Spleen (tissue), 11 donors: Measurements from ENCODE around the gene SLC30A4. TPM values are rescaled to one million over a fixed set of nuclear protein-coding genes. Genes with fewer than 3 reads are reported as not detected.

ENCODE experiments used
- DNase-seq: peaks from one replicate; pipeline ENCODE4 v3.0.0-alpha.2; 2020
- H3K27ac ChIP-seq, 8 donors: fragments of 200-600 bp; sonication (generic) in 7 of 8; 1 replicate in 4 of 8; 2 replicates in 4 of 8; pipeline versions ENCODE4 v1.5.0 to v1.8.0; 2016 to 2021; ENCODE audit warnings: inconsistent platforms in 4 of 8, mild to moderate bottlenecking in 4 of 8, moderate library complexity in 1 of 8
- H3K27me3 ChIP-seq, 7 donors: fragments of 200-600 bp; sonication (generic) in 6 of 7; replicated peaks in 1 of 7; 1 replicate in 4 of 7; 2 replicates in 3 of 7; pipeline versions ENCODE4 v1.5.0 to v1.8.0; 2016 to 2021; ENCODE audit warnings: inconsistent platforms in 3 of 7, mild to moderate bottlenecking in 1 of 7
- H3K36me3 ChIP-seq, 6 donors: fragments of 200-600 bp; sonication (generic) in 5 of 6; 1 replicate in 4 of 6; 2 replicates in 2 of 6; pipeline versions ENCODE4 v1.5.0 to v1.8.0; 2016 to 2021; ENCODE audit warnings: inconsistent platforms in 2 of 6
- H3K4me1 ChIP-seq, 6 donors: fragments of 200-600 bp; sonication (generic) in 5 of 6; 1 replicate in 3 of 6; 2 replicates in 3 of 6; pipeline versions ENCODE4 v1.5.0 to v1.8.0; 2016 to 2021; ENCODE audit warnings: inconsistent platforms in 3 of 6
- H3K4me3 ChIP-seq, 8 donors: fragments of 200-600 bp; sonication (generic) in 7 of 8; 1 replicate in 4 of 8; 2 replicates in 4 of 8; pipeline versions ENCODE4 v1.5.0 to v1.8.0; 2016 to 2021; ENCODE audit warnings: inconsistent platforms in 4 of 8, mild to moderate bottlenecking in 4 of 8, moderate library complexity in 2 of 8
- H3K9me3 ChIP-seq, 8 donors: fragments of 200-600 bp; sonication (generic) in 7 of 8; 1 replicate in 4 of 8; 2 replicates in 4 of 8; pipeline versions ENCODE4 v1.5.0 to v1.8.0; 2016 to 2021; ENCODE audit warnings: inconsistent platforms in 4 of 8
- CTCF ChIP-seq, 11 experiments: fragments of 200-600 bp in 7 of 11; fragments of 450-650 bp in 4 of 11; sonication (generic) in 4 of 11; IDR thresholded peaks in 8 of 11; conservative IDR thresholded peaks in 3 of 11; 1 replicate in 7 of 11; 2 replicates in 4 of 11; pipeline versions ENCODE4 v1.4.0 to v1.8.0; 2016 to 2021; ENCODE audit warnings: antibody characterized with exemption in 11 of 11, inconsistent platforms in 4 of 11, mild to moderate bottlenecking in 1 of 11
- POLR2A ChIP-seq, 3 donors: fragments of 450-650 bp; IDR thresholded peaks; one replicate each; pipeline ENCODE4 v1.5.1; 2017; ENCODE audit warnings: antibody characterized with exemption in 3 of 3, mild to moderate bottlenecking in 1 of 3
- POLR2AphosphoS5 ChIP-seq, 3 donors: sonication (generic); formaldehyde crosslinking; IDR thresholded peaks; one replicate each; pipeline ENCODE4 v1.5.1; 2017; ENCODE audit warnings: antibody characterized with exemption in 3 of 3
- WGBS, 5 donors: extraction: QIAGEN DNeasy Blood & Tissue Kit in 3 of 5; methylation state at CpG; one replicate each; pipeline versions ENCODE4 v1.1.5 to v1.1.7; 2013 to 2018; 5-methylcytosine and 5-hydroxymethylcytosine counted together
- intact Hi-C: fragments of 100-400 bp; cut with DNase I; formaldehyde crosslinking; loops from one replicate; pipeline ENCODE4 v1.15.0; 2023; ENCODE audit warnings: low total_unique reads
- polyA plus RNA-seq, 3 donors: library from polyadenylated mRNA; stranded (reverse); fragments of 200-250 nt; gene quantifications; one replicate each; pipeline ENCODE4 v1.2.1, GENCODE V29; 2013
- total RNA-seq, 7 donors: library from RNA; depleted of rRNA in 3 of 7; stranded (reverse); fragments of >200 nt in 3 of 7; fragmentation: NEBNext Ultra II Directional in 4 of 7; extraction: Animal tissue kit (Norgen Biotek cat#: 25700) in 4 of 7; gene quantifications; one replicate each; pipeline versions ENCODE4 v1.1.0 to v1.2.1, GENCODE V29; 2016 to 2021
- donor health status: healthy with polysubstance abuse.
- donor health status: DM: no; HTN: no; CAD: no; lungs with moderate emphysema.
- donor health status: DM: no; HTN: no; CAD: no.
- donor health status: Bipolar disorder and iron deficiency.
- donor health status: healthy.
- donor health status: DM: no; HTN: no; CAD: no.
- donor health status: DM: yes; HTN: yes; CAD: no.

SLC30A4 gene
- total and polyA plus RNA-seq, 10 donors: 1.0 to 11.8 (median 7.8) TPM

- 29 to 32% (median 30%) methylated on average over 5 of the region's 5 CpGs for WGBS, 5 donors
These were observed 65.3 kb downstream of the SLC30A4 start for GRCh38 chr15:45457220-45457619.

GRCh38 chr15:45456212-45457106, 66.1 kb downstream of the SLC30A4 start:
- 51 to 71% (median 57%) methylated on average over 21 to 22 of the region's 22 CpGs for WGBS, 5 donors
- Histone ChIP-seq H3K4me1 (peaks cover 4 to 54% (median 50%) of the 10 kb centered on the region in 6 donors), H3K4me3 (peak overlapping the region in 1 of 8 donors; percentile 38), H3K9me3 (no peaks in the 10 kb centered on the region), H3K27me3 (no peaks in the 10 kb centered on the region), H3K36me3 (no peaks in the 10 kb centered on the region), H3K27ac (peak overlapping the region in 4 of 8 donors; percentile 5 to 83 (median 74))
- TF ChIP-seq CTCF (IDR thresholded peaks at IDR 0.05 in 8 of 11, conservative IDR thresholded peaks at IDR 0.05 in 3 of 11): no peak
- no peak for TF ChIP-seq POLR2A (IDR thresholded peaks at IDR 0.05)
- TF ChIP-seq POLR2AphosphoS5 (IDR thresholded peaks at IDR 0.05): peak in 2 of 3 donors; percentile 25 to 64
- intact Hi-C loops: no loop called here
- peak; percentile 83 for DNase-seq

More at GRCh38 chr15:45457220-45457619, 65.3 kb downstream of the SLC30A4 start:
- H3K4me1 ChIP-seq: peaks cover 4 to 54% (median 50%) of the 10 kb centered on the region in 6 donors
- intact Hi-C loops: no loop called here
- peak overlapping the region in 6 of 8 donors; percentile 64 to 88 (median 83) for H3K27ac ChIP-seq
- H3K36me3 ChIP-seq: no peaks in the 10 kb centered on the region
- TF ChIP-seq CTCF (IDR thresholded peaks at IDR 0.05 in 8 of 11, conservative IDR thresholded peaks at IDR 0.05 in 3 of 11): no peak
- TF ChIP-seq POLR2A (IDR thresholded peaks at IDR 0.05): no peak
- no peak for TF ChIP-seq POLR2AphosphoS5 (IDR thresholded peaks at IDR 0.05)
- no peak overlapping the region for H3K4me3 ChIP-seq
- H3K9me3 ChIP-seq: no peaks in the 10 kb centered on the region
- H3K27me3 ChIP-seq: no peaks in the 10 kb centered on the region
- DNase-seq: no peak

GRCh38 chr15:45454814-45455213, 67.7 kb downstream of the SLC30A4 start:
- Histone ChIP-seq H3K27me3 (no peaks in the 10 kb centered on the region), H3K27ac (peak overlapping the region in 5 of 8 donors; percentile 46 to 80 (median 64)), H3K36me3 (no peaks in the 10 kb centered on the region), H3K9me3 (no peaks in the 10 kb centered on the region), H3K4me3 (peak overlapping the region in 1 of 8 donors; percentile 56), H3K4me1 (peaks cover 4 to 54% (median 50%) of the 10 kb centered on the region in 6 donors)
- DNase-seq: peak; percentile 92
- intact Hi-C loops: no loop called here
- TF ChIP-seq CTCF (IDR thresholded peaks at IDR 0.05 in 8 of 11, conservative IDR thresholded peaks at IDR 0.05 in 3 of 11): peak in 1 of 11 experiments; percentile 32
- no peak for TF ChIP-seq POLR2A (IDR thresholded peaks at IDR 0.05)
- TF ChIP-seq POLR2AphosphoS5 (IDR thresholded peaks at IDR 0.05): peak in 2 of 3 donors; percentile 57 to 67
- WGBS, 5 donors: 14 to 27% (median 19%) methylated on average over 8 of the region's 8 CpGs

- no peak overlapping the region for H3K4me3 ChIP-seq
- no peaks in the 10 kb centered on the region for H3K9me3 ChIP-seq
- peak; percentile 7 for DNase-seq
- WGBS, 5 donors: 79 to 90% (median 86%) methylated on average over 6 of the region's 6 CpGs
- H3K27me3 ChIP-seq: no peaks in the 10 kb centered on the region
- no peaks in the 10 kb centered on the region for H3K36me3 ChIP-seq
- peaks cover 0 to 35% (median 24%) of the 10 kb centered on the region in 6 donors for H3K4me1 ChIP-seq
- TF ChIP-seq POLR2AphosphoS5 (IDR thresholded peaks at IDR 0.05) (no peak), CTCF (IDR thresholded peaks at IDR 0.05 in 8 of 11, conservative IDR thresholded peaks at IDR 0.05 in 3 of 11) (no peak), POLR2A (IDR thresholded peaks at IDR 0.05) (no peak)
- no peak overlapping the region for H3K27ac ChIP-seq
- intact Hi-C loops: no loop called here
These were observed 71.3 kb downstream of the SLC30A4 start for GRCh38 chr15:45451265-45451664.
